SK-N-SH (cell line): Measurements from ENCODE around the gene MRPL49. TPM values are rescaled to one million over a fixed set of nuclear protein-coding genes. Genes with fewer than 3 reads are reported as not detected.

Experiments used
- CTCF ChIA-PET: fragments of 300-600, 350-600 bp; formaldehyde crosslinking; extraction: SDS; loops from one replicate; lab custom pipeline; 2021; lab: Yijun Ruan, JAX
- POLR2A ChIA-PET: fragments of 350-600 bp; sonication (Branson Sonifier 250); formaldehyde crosslinking; extraction: SDS; loops from one replicate; lab custom pipeline; 2020; ENCODE audit warnings: antibody characterized with exemption, inconsistent platforms; lab: Yijun Ruan, JAX
- DNase-seq: peaks from one replicate; pipeline ENCODE4 v3.0.0; 2012
- H2AFZ ChIP-seq: fragments of 200-600 bp; sonication (generic); 2 replicates; pipeline ENCODE4 v1.8.1; 2016; ENCODE audit warnings: antibody characterized with exemption, mild to moderate bottlenecking, low read depth
- H3F3A ChIP-seq: fragments of 200-600 bp; sonication (generic); replicated peaks from 2 replicates; pipeline ENCODE3; 2016; ENCODE audit warnings: antibody characterized with exemption, mild to moderate bottlenecking; ENCODE audit not compliant: insufficient read depth
- H3K27ac ChIP-seq, 2 experiments: fragments of 200-500 bp in 1 of 2; fragments of 200-600 bp in 1 of 2; sonication (Bioruptor generic) in 1 of 2; sonication (generic), shearing (Covaris generic) in 1 of 2; 2 replicates each; pipeline versions ENCODE4 v1.5.1 to v1.6.1; 2014 to 2016; ENCODE audit warnings: low read depth in 2 of 2, inconsistent platforms in 1 of 2, low read length in 1 of 2, mild to moderate bottlenecking in 1 of 2, mixed read lengths in 1 of 2
- H3K27me3 ChIP-seq: fragments of 200-600 bp; sonication (generic), shearing (Covaris generic); 2 replicates; pipeline ENCODE4 v1.6.1; 2016; ENCODE audit warnings: mixed run types; ENCODE audit not compliant: insufficient read depth
- H3K36me3 ChIP-seq, 2 experiments: fragments of 200-500 bp in 1 of 2; fragments of 200-600 bp in 1 of 2; sonication (Bioruptor generic) in 1 of 2; sonication (generic) in 1 of 2; replicated peaks in 1 of 2; 2 replicates each; pipeline versions ENCODE3 to v1.5.1; 2014 to 2016; ENCODE audit warnings: low read length in 1 of 2, mild to moderate bottlenecking in 1 of 2; ENCODE audit not compliant: insufficient read depth in 2 of 2, control insufficient read depth in 1 of 2
- H3K4me1 ChIP-seq, 2 experiments: fragments of 200-500 bp in 1 of 2; fragments of 200-600 bp in 1 of 2; sonication (Bioruptor generic) in 1 of 2; sonication (generic), shearing (Covaris generic) in 1 of 2; 2 replicates each; pipeline versions ENCODE4 v1.5.1 to v1.6.1; 2014 to 2016; ENCODE audit warnings: low read depth in 1 of 2, low read length in 1 of 2, mixed run types in 1 of 2; ENCODE audit not compliant: insufficient read depth in 2 of 2, control insufficient read depth in 1 of 2
- H3K4me2 ChIP-seq: fragments of 200-600 bp; sonication (generic), shearing (Covaris generic); 2 replicates; pipeline ENCODE4 v1.6.1; 2017; ENCODE audit warnings: mixed run types
- H3K4me3 ChIP-seq, 2 experiments: fragments of 200-500 bp in 1 of 2; fragments of 200-600 bp in 1 of 2; sonication (Bioruptor generic) in 1 of 2; sonication (generic), shearing (Covaris generic) in 1 of 2; 2 replicates each; pipeline versions ENCODE4 v1.5.1 to v1.8.1; 2014 to 2016; ENCODE audit warnings: low read depth in 2 of 2, inconsistent platforms in 1 of 2, low read length in 1 of 2, mild to moderate bottlenecking in 1 of 2, mixed read lengths in 1 of 2, moderate library complexity in 1 of 2
- H3K79me2 ChIP-seq: fragments of 200-600 bp; sonication (generic); 2 replicates; pipeline ENCODE4 v1.8.1; 2017; ENCODE audit warnings: mild to moderate bottlenecking; ENCODE audit not compliant: insufficient read depth
- H3K9ac ChIP-seq: fragments of 200-600 bp; sonication (generic); 2 replicates; pipeline ENCODE4 v1.6.1; 2017; ENCODE audit warnings: mixed run types
- H3K9me2 ChIP-seq: fragments of 200-600 bp; sonication (generic); 2 replicates; pipeline ENCODE4 v1.6.1; 2017; ENCODE audit warnings: mixed run types
- H3K9me3 ChIP-seq: fragments of 200-600 bp; sonication (generic); 2 replicates; pipeline ENCODE4 v1.6.1; 2017; ENCODE audit warnings: mixed run types, mild to moderate bottlenecking, moderate library complexity
- H4K20me1 ChIP-seq: fragments of 200-600 bp; sonication (generic); 2 replicates; pipeline ENCODE4 v1.6.1; 2017; ENCODE audit warnings: mild to moderate bottlenecking, mixed run types; ENCODE audit not compliant: insufficient read depth
- CHD2 ChIP-seq: fragments of 150-350 bp; IDR thresholded peaks from 2 replicates; pipeline ENCODE4 v1.6.1; 2018; ENCODE audit warnings: low read length; ENCODE audit not compliant: partially characterized antibody
- ELF1 ChIP-seq: IDR thresholded peaks from 2 replicates; pipeline ENCODE4 v1.4.0; 2012
- EZH2phosphoT487 ChIP-seq: fragments of 200-600 bp; sonication (generic); IDR thresholded peaks from 2 replicates; pipeline ENCODE4 v1.6.1; 2017; ENCODE audit warnings: low read depth, mixed run types, mild to moderate bottlenecking, antibody characterized with exemption, moderate library complexity, borderline replicate concordance
- GATA2 ChIP-seq: sonication (generic); formaldehyde crosslinking; IDR thresholded peaks from 2 replicates; pipeline ENCODE4 v1.5.0; 2020; ENCODE audit warnings: mild to moderate bottlenecking, missing genetic modification reagents
- JUND ChIP-seq: IDR thresholded peaks from 2 replicates; pipeline ENCODE4 v1.4.0; 2012
- MAX ChIP-seq: IDR thresholded peaks from 2 replicates; pipeline ENCODE4 v1.4.0; 2012; ENCODE audit warnings: low read depth
- MEF2A ChIP-seq: IDR thresholded peaks from 2 replicates; pipeline ENCODE4 v1.4.0; 2012; ENCODE audit warnings: low read depth, borderline replicate concordance
- NFIC ChIP-seq: IDR thresholded peaks from 2 replicates; pipeline ENCODE4 v1.4.0; 2012; ENCODE audit warnings: borderline replicate concordance
- NRF1 ChIP-seq: IDR thresholded peaks from 2 replicates; pipeline ENCODE4 v1.6.1; 2012; ENCODE audit warnings: low read depth, mild to moderate bottlenecking, low read length
- RXRA ChIP-seq: IDR thresholded peaks from 2 replicates; pipeline ENCODE4 v1.4.0; 2012; ENCODE audit warnings: low read depth, mild to moderate bottlenecking, borderline replicate concordance
- TAF1 ChIP-seq: IDR thresholded peaks from 2 replicates; pipeline ENCODE4 v1.6.1; 2012; ENCODE audit warnings: low read depth, mild to moderate bottlenecking, low read length, moderate library complexity, borderline replicate concordance
- USF1 ChIP-seq: IDR thresholded peaks from 2 replicates; pipeline ENCODE4 v1.4.0; 2012; ENCODE audit warnings: low read depth, borderline replicate concordance
- WGBS: methylation state at CpG from one replicate; pipeline ENCODE4 v1.1.6; 2017; ENCODE audit warnings: low lambda C conversion rate; 5-methylcytosine and 5-hydroxymethylcytosine counted together
- polyA plus RNA-seq, 3 experiments: library from polyadenylated mRNA; depleted of rRNA; stranded (reverse); fragments of >200 nt; gene quantifications; 2 replicates each; pipeline ENCODE4 v1.2.3, GENCODE V29; 2012
- TF ChIP-seq, protein P1 (sequence below): fragments of 150-350 bp; IDR thresholded peaks from 2 replicates; pipeline ENCODE4 v1.6.1; 2016; ENCODE audit warnings: mild to moderate bottlenecking, low read depth, low read length

MRPL49 gene
- polyA plus RNA-seq, 1 of the 3 experiments (the other 2 are of a cell fraction) = 56.7 TPM

GRCh38 chr11:65087216-65087615, 34.9 kb upstream of the MRPL49 start:
- no peak overlapping the region for H3K4me3 ChIP-seq
- no peak overlapping the region for H3K27ac ChIP-seq
- H3K9me3 ChIP-seq = no peaks in the 10 kb centered on the region
- no peak overlapping the region for H2AFZ ChIP-seq
- H3K9ac ChIP-seq = no peak overlapping the region
- POLR2A ChIA-PET = no interaction called here
- CTCF ChIA-PET = interaction anchor here (0.9 to 1.6 kb wide), 2 partner anchors 11 to 73 kb away, joined by 3 to 5 read pairs; partner anchors contain the start of gene ARL2
- TF ChIP-seq NRF1 (no peak), GATA2 (CRISPR knock-in tag) (no peak)
- H3F3A ChIP-seq = peaks cover 7% of the 10 kb centered on the region
- peaks cover 34% of the 10 kb centered on the region for H3K79me2 ChIP-seq
- H3K4me1 ChIP-seq = peaks cover 8 to 20% of the 10 kb centered on the region in 2 experiments
- peaks cover 8 to 39% of the 10 kb centered on the region in 2 experiments for H3K36me3 ChIP-seq
- WGBS = 99% methylated on average over 11 of the region's 11 CpGs
- H3K4me2 ChIP-seq = no peak overlapping the region
- H4K20me1 ChIP-seq = no peaks in the 10 kb centered on the region
- no peak for DNase-seq
- H3K9me2 ChIP-seq = no peaks in the 10 kb centered on the region
- no peaks in the 10 kb centered on the region for H3K27me3 ChIP-seq

GRCh38 chr11:65087827-65088226, 34.3 kb upstream of the MRPL49 start:
- 96% methylated on average over 4 of the region's 15 CpGs for WGBS
- Histone ChIP-seq H3K9ac (no peak overlapping the region), H3F3A (peaks cover 8% of the 10 kb centered on the region)

DNA sequence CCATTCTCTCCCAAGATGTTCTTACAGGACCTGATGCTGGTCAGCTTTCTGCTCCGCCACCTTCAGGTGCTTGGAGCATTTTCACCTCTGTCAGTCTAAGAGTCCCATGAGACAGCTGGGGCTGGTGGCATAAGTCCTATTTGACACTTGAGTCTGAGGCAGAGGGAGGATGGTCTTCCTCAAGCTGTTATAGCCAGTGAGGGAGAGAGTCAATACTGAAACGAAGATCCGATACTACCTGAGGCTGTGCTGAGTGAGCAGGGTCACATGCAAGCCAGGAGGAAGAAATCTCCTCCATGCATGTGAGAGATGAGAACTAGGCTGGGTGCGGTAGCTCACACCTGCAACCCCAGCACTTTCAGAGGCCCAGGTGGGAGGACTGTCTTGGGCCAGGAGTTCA, 32.5 kb upstream of the MRPL49 start:
- CTCF ChIA-PET = interaction anchor here (1.9 to 2.6 kb wide), 2 partner anchors 20 to 23 kb away, joined by 11 to 13 read pairs; partner anchors contain the start of gene TM7SF2
- no peaks in the 10 kb centered on the region for H3K9me3 ChIP-seq
- no peaks in the 10 kb centered on the region for H3K9me2 ChIP-seq
- 97% methylated on average over 4 of the region's 4 CpGs for WGBS
- H3K4me2 ChIP-seq = no peak overlapping the region
- peaks cover 18% of the 10 kb centered on the region for H3F3A ChIP-seq
- H3K9ac ChIP-seq = no peak overlapping the region
- no peak for DNase-seq
- H3K4me1 ChIP-seq = peaks cover 8% of the 10 kb centered on the region in 2 experiments; a peak in 3 of 4 replicates
- no peak overlapping the region for H2AFZ ChIP-seq
- H3K27me3 ChIP-seq = no peaks in the 10 kb centered on the region
- H4K20me1 ChIP-seq = no peaks in the 10 kb centered on the region
- H3K36me3 ChIP-seq = peaks cover 8 to 39% of the 10 kb centered on the region in 2 experiments
- no peak overlapping the region for H3K4me3 ChIP-seq
- TF ChIP-seq RXRA (no peak), MEF2A (no peak), CHD2 (no peak), ELF1 (no peak)
- TF ChIP-seq, protein P1, sequence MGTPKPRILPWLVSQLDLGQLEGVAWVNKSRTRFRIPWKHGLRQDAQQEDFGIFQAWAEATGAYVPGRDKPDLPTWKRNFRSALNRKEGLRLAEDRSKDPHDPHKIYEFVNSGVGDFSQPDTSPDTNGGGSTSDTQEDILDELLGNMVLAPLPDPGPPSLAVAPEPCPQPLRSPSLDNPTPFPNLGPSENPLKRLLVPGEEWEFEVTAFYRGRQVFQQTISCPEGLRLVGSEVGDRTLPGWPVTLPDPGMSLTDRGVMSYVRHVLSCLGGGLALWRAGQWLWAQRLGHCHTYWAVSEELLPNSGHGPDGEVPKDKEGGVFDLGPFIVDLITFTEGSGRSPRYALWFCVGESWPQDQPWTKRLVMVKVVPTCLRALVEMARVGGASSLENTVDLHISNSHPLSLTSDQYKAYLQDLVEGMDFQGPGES = no peak
- peaks cover 14% of the 10 kb centered on the region for H3K79me2 ChIP-seq
- POLR2A ChIA-PET = interaction anchor here (1.2 kb wide), 1 partner anchor 23 kb away, joined by 4 read pairs; no protein-coding TSS in a partner anchor
- no peak overlapping the region for H3K27ac ChIP-seq

More at GRCh38 chr11:65087827-65088226, 34.3 kb upstream of the MRPL49 start:
- no peaks in the 10 kb centered on the region for H3K9me3 ChIP-seq
- no peaks in the 10 kb centered on the region for H3K9me2 ChIP-seq
- no peak for DNase-seq
- H3K4me2 ChIP-seq = no peak overlapping the region
- ChIA-PET POLR2A (no interaction called here), CTCF (interaction anchor here (1.6 kb wide), 1 partner anchor 74 kb away, joined by 5 read pairs; the partner anchor contains the start of gene ARL2)
- H2AFZ ChIP-seq = no peak overlapping the region
- peaks cover 8 to 17% of the 10 kb centered on the region in 2 experiments for H3K4me1 ChIP-seq
- no peak overlapping the region for H3K4me3 ChIP-seq
- H4K20me1 ChIP-seq = no peaks in the 10 kb centered on the region
- TF ChIP-seq TAF1 (no peak), USF1 (no peak), MAX (no peak), JUND (no peak), EZH2phosphoT487 (no peak), NFIC (no peak)
- H3K79me2 ChIP-seq = peaks cover 28% of the 10 kb centered on the region
- peaks cover 8 to 39% of the 10 kb centered on the region in 2 experiments for H3K36me3 ChIP-seq
- no peaks in the 10 kb centered on the region for H3K27me3 ChIP-seq
- H3K27ac ChIP-seq = no peak overlapping the region
